ENCODE results near the gene SBK3.
"Not testable (repeated sequence)": the region's sequence is repeated elsewhere in the genome, so short reads cannot be mapped to it uniquely, and the experiment has no call there.

GRCh38 chr19:55569477-55569876, 24.1 kb upstream of the SBK3 start:
- TF ChIP-seq JUN (IDR thresholded peaks at IDR 0.05; ENCODE audit: low read depth, low read length); RAD21 (IDR thresholded peaks at IDR 0.05 in 1 of 2, conservative IDR thresholded peaks at IDR 0.05 in 1 of 2; ENCODE audit: low read depth in 2 of 2, low read length in 2 of 2); USF2 (IDR thresholded peaks at IDR 0.05; ENCODE audit: low read length); NRF1 (IDR thresholded peaks at IDR 0.05; ENCODE audit: low read depth, low read length); TAF1 (IDR thresholded peaks at IDR 0.05; ENCODE audit: low read depth, low read length); EP300 (IDR thresholded peaks at IDR 0.05; ENCODE audit: borderline replicate concordance in 1 of 2, low read depth in 2 of 2, low read length in 2 of 2); E2F6 (IDR thresholded peaks at IDR 0.05); MAX (IDR thresholded peaks at IDR 0.05); CEBPB (IDR thresholded peaks at IDR 0.05; ENCODE audit: low read depth, low read length): not testable (repeated sequence)
- TF ChIP-seq, protein P1, sequence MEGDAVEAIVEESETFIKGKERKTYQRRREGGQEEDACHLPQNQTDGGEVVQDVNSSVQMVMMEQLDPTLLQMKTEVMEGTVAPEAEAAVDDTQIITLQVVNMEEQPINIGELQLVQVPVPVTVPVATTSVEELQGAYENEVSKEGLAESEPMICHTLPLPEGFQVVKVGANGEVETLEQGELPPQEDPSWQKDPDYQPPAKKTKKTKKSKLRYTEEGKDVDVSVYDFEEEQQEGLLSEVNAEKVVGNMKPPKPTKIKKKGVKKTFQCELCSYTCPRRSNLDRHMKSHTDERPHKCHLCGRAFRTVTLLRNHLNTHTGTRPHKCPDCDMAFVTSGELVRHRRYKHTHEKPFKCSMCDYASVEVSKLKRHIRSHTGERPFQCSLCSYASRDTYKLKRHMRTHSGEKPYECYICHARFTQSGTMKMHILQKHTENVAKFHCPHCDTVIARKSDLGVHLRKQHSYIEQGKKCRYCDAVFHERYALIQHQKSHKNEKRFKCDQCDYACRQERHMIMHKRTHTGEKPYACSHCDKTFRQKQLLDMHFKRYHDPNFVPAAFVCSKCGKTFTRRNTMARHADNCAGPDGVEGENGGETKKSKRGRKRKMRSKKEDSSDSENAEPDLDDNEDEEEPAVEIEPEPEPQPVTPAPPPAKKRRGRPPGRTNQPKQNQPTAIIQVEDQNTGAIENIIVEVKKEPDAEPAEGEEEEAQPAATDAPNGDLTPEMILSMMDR (IDR thresholded peaks at IDR 0.05; ENCODE audit: control extremely low read depth in 1 of 3, insufficient read depth in 1 of 3, low read depth in 1 of 3, low read length in 3 of 3) = not testable (repeated sequence)
